C4-2B (cell line): ENCODE results near the gene C11orf54.
"Not testable (repeated sequence)": the region's sequence is repeated elsewhere in the genome, so short reads cannot be mapped to it uniquely, and the experiment has no call there.

ENCODE experiments used
- ZFX ChIP-seq: fragments of 450-650 bp; IDR thresholded peaks from 2 replicates; pipeline ENCODE4 v1.6.1; 2017
- TF ChIP-seq, protein P1 (sequence below): fragments of 450-650 bp; conservative IDR thresholded peaks from 2 replicates; pipeline ENCODE4 v1.5.1; 2017; ENCODE audit warnings: mild to moderate bottlenecking

DNA sequence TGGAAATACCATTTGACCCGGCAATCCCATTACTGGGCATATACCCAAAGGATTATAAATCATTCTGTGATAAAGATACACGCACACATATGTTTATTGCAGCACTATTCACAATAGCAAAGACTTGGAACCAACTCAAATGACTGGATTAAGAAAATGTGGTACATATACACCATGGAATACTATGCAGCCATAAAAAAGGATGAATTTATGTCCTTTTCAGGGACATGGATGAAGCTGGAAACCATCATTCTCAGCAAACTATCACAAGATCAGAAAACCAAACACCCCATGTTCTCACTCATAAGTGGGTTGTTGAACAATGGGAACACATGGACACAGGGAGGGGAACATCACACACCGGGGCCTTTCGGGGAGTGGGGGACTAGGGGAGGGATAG, 17.7 kb downstream of the C11orf54 start:
- TF ChIP-seq, protein P1, sequence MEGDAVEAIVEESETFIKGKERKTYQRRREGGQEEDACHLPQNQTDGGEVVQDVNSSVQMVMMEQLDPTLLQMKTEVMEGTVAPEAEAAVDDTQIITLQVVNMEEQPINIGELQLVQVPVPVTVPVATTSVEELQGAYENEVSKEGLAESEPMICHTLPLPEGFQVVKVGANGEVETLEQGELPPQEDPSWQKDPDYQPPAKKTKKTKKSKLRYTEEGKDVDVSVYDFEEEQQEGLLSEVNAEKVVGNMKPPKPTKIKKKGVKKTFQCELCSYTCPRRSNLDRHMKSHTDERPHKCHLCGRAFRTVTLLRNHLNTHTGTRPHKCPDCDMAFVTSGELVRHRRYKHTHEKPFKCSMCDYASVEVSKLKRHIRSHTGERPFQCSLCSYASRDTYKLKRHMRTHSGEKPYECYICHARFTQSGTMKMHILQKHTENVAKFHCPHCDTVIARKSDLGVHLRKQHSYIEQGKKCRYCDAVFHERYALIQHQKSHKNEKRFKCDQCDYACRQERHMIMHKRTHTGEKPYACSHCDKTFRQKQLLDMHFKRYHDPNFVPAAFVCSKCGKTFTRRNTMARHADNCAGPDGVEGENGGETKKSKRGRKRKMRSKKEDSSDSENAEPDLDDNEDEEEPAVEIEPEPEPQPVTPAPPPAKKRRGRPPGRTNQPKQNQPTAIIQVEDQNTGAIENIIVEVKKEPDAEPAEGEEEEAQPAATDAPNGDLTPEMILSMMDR, result not testable (repeated sequence)
- not testable (repeated sequence) for TF ChIP-seq ZFX
